HuH-7 (cell line): Measurements from ENCODE around the gene AANAT.

ENCODE experiments used
- DNase-seq: peaks from one replicate; pipeline ENCODE4 v3.0.0; 2011; ENCODE audit warnings: low spot score

The AANAT gene

GRCh38 chr17:76491271-76492122, 24.1 kb downstream of the AANAT start:
- DNase-seq: no peak

DNA sequence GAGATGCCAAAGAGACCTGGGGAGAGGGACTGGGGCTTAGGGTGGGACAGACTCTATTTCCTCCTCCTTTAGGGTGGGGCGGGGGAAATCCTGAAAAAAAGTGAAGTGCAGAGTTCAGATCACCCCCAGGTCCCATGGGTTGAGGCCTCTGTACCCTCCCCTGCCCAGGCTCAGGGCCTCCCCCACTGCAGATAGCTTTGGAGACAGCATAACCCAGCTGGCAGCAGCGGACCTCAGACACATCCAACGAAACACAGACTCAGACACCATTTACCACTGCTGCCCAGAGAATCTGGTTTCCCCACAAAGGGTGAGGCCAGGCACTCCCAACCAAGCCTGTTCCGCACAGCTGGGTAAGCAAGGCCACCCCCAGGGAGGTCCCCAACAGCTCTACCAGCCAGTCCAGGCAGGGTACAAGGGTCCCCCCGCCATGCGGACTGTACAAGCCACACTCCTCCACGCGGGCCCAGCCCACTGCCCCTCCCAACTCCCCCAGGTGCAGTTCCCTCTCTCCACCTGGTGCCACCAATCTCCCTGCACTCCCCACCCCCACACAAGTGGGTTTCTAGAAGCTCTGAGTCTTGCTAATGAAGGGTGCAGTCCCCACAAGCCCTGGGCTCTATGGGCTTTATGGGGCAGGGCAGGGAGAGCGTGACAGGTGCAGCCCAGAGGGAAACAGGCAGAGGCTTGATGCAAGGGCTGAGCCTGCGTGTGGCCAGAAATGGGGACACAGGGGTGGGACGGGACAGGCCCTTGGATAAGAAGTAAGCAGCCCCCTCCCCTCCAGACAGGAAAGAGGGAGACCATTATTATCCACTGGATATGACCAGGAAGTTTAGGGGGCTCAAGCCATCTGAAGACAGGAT, 25.0 kb downstream of the AANAT start:
- DNase-seq: no peak

DNA sequence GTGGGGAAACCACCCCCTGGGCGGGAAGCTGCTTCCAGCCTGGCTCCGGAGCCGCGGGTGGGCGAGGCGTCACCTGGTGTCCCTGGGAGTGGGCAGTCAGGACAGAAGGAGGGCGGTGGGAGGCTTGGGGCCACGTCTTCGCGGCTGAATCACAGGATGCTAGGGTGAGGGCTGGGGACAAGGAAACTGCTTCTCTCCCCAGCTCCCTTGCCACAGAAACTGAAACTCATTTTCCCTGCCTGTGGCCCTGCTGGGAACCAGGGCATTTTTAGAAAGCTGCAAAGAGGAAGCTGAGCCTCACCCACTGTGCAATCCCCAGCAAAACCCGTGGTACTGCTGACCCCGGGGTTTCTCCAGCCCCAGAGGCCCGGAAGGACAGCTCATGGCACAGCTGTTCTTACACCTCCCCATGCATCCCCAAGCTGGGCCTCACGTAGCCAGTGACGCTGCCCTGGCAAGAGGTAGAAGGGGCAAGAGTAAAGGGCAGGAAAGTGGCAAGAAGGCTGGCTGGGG, 25.6 kb downstream of the AANAT start:
- no peak for DNase-seq

- DNase-seq: no peak
Observed at GRCh38 chr17:76493505-76494167, 26.2 kb downstream of the AANAT start.

DNA sequence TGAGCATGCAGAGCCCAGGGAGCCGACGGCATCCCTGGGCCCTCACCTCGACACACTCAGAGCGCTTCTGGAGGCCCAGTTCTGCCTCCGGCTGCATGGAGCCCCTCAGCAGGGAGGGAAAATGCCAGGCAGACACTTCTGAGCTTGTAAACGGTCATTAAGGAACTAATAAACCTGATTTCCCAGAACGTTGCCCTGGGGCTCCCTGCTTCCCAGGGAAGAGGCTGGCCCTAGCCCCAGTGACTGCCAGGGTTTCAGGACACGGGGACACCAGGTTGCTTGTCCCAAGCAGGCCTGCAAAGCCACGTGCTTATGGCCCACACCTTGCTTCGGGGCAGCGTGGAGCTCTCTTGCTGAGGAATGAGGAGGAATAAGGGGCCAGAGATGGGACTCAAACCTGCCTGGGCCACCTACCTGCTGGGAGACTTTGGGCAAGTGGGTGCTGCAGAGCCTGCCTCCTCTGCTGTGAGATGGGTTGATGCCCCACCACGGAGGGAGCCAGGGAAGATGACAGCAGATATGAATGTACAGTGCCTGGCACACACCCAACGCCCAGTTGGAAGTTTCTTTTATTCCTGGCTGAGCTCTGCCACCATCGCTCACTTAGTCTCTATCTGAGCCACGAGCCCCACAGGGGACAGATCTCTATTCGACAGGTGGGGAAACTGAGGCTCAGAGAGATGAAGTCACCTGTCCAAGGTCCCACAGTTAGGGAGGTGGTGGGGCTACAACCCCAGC, 28.4 kb downstream of the AANAT start:
- no peak for DNase-seq

GRCh38 chr17:76496464-76496863, 29.1 kb downstream of the AANAT start:
- no peak for DNase-seq

DNA sequence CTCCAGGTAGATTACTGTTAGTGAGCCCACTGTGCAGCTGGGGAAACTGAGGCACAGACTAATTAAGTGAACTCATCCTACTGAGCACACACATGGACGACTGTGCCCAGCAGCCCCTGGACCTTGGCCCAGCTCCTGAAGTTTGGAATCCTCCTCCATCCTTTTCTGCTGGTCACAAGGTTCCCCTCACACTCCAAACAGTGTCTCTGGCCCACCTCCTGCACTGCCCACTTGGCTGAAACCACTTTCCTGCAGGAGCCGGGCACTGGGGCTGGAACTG, 30.2 kb downstream of the AANAT start:
- DNase-seq: no peak

- no peak for DNase-seq
Observed at GRCh38 chr17:76497979-76498875, 30.8 kb downstream of the AANAT start.

- no peak for DNase-seq
Observed at GRCh38 chr17:76498876-76499251, 31.5 kb downstream of the AANAT start.

- no peak for DNase-seq
Observed at GRCh38 chr17:76499267-76499667, 31.9 kb downstream of the AANAT start.

DNA sequence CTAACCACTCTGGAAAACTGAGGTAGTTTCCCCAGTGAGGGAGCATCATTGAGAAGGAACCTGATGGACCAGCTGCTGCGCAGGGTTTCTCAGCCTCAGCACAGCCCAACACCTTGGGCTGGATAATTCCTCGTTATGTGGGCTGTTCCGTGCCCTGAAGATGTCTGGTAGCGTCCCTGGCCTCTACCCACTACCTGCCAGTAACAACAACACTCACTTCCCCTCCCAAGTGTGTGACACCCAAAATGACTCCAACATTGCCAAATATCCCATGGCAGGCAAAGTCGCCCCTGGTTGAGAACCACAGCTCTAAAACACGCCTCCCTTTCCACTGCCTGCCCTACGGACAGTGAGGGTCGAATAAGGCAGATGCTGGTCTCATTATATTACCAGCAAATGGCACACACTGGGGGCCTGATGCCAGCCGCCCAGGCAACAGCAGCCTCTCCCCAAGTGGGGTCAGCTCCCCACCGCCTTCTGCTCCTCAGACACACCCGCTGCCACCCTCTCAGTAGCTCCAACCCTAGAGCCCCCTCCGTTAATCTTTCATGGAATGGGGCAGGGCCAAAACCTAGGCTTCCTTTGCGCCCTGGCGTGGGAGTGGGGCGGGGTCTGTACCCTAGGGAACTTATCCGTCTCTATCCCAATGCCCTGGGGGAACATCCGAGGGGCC, 32.8 kb downstream of the AANAT start:
- no peak for DNase-seq

DNA sequence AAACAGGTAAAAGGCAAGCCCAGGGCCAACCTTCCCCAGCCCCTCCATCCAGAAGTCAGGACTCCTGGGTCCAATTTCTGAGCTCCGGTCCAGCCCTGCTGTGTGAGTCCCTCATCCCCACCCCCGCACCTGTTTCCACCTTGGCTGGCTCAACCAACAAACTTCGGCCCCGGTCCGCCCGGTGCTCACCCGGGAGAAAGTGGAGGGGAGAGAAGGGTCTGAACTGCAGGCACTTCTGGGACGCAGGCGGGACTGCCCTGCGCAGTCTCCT, 33.3 kb downstream of the AANAT start:
- DNase-seq: no peak

- peak; percentile 98 for DNase-seq
Observed at GRCh38 chr17:76501018-76501826, 33.8 kb downstream of the AANAT start, which contains the start of gene RHBDF2. Gene RHBDF2, minus strand, starts transcription at chr17:76501423. Its CDS starts 19,899 bp downstream, at chr17:76481524.

- DNase-seq: no peak
Observed at GRCh38 chr17:76501827-76502307, 34.5 kb downstream of the AANAT start.

DNA sequence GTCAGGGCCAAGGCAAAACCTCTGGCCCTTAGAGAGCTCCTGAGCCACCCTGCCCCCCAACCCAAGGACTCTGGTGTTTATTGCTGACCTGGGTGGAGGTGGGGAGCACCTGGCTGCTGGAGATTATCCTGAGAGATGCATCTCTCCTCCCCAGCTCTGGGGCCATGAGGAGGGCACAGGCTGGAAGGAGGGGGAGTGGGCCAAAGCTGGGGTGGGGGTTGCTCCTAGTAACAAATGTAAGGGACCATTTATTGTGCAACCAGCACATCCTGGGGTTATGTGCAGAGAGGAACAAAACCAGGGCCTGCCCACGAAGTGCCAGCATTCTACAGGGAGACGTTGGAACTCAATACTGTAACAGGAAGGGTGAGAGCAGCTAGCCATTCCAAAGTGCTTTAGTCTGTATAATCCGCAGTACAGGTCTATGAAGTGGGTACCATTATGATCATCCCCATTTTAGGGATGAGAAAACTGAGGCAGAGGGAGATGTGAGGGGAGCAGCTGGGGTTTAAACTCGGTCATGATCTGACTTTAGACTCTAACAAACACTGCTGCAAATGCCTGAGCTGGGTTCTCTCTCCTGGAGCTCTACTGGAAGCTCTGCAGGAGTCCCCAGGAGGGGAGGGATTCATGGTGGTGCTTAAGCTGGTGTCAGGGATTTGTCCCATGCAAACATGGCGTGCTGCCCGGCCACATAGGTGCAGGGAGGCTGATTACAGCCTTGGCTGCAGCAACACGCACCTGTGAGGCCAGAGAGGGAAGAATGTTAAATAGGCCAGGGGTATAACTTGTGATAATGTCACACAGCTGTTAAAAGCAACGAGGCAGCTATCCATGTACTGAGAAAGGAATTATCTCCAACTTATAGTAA, 35.2 kb downstream of the AANAT start:
- DNase-seq: no peak

- no peak for DNase-seq
Observed at GRCh38 chr17:76504117-76504516, 36.7 kb downstream of the AANAT start.

GRCh38 chr17:76506408-76507345, 39.3 kb downstream of the AANAT start:
- DNase-seq: peak; percentile 92
